Measurements from ENCODE around the gene RAMP1.

RAMP1 gene

DNA sequence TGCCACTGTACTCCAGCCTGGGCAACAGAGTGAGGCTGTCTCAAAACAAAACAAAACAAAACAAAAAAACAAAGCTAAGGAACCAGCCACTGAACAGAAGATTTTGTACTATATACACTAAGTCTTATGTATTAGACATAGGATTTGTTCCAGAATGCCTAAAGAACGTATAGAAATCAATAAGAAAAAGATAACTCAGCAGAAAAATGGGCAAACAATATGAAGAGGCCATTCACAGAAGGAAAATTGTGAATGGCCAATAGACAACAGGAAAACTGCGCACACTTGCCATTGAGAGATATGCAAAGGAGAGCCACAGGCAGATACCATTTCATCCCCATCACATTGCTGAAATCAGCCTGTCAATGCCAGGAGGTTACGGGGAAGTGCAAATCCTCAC is 92.5 kb downstream of the RAMP1 start:
- TF ChIP-seq POLR2AphosphoS5 (IDR thresholded peaks at IDR 0.05; ENCODE audit: low read depth, low read length): no peak
- TF ChIP-seq FOXP2 (optimal IDR thresholded peaks at IDR 0.05; ENCODE audit: borderline replicate concordance, extremely low read depth, extremely low read length, insufficient read depth): no peak

- TF ChIP-seq REST (IDR thresholded peaks at IDR 0.05; ENCODE audit: insufficient read depth in 1 of 2, low read depth in 2 of 2, low read length in 2 of 2) (no peak), TAF1 (IDR thresholded peaks at IDR 0.05; ENCODE audit: borderline replicate concordance, insufficient read depth, low read length) (no peak), FOXP2 (optimal IDR thresholded peaks at IDR 0.05; ENCODE audit: borderline replicate concordance, extremely low read depth, extremely low read length, insufficient read depth) (no peak), POLR2AphosphoS5 (IDR thresholded peaks at IDR 0.05; ENCODE audit: low read depth, low read length) (no peak), SIN3A (IDR thresholded peaks at IDR 0.05; ENCODE audit: borderline replicate concordance, insufficient read depth, low read length) (no peak)
These were observed 93.4 kb downstream of the RAMP1 start for GRCh38 chr2:237952851-237953250.

DNA sequence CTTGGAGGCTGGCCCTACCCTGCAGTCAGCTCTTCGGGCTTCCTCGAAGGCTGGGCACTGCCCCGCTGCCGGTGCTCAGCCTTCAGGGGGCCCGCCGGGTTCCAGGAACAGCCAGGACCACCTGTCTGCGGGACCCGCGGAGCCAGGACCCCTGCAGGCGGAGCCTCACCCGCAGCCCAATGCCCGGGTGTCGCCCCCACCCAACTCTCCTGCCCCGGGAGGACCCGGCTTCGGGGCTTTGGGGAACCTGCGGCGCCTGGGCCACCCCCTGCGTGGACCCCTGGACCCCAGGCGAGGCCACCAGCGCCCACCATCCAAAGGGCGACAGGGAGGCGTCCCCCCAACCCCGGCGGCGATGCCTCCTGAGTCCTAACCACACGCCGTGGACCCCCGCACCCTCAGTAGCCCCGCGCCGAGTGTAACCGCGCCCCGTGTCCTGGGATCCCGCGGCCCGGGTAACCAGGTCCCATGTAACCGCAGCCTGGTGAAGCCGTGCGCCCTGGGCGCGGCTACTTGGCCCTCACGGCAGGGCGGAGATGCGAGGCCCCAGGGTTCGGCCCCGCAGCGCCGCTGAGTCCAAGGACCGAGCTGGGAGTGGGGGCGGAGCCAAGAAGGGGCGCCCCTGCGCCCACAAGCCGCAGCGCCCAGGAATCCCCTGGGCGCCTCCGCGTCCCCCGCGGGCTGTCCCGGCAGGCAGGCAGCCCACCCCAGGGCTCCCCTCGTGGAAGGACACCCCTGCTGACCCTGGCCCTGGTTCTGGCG is 96.4 kb downstream of the RAMP1 start:
- TF ChIP-seq REST (IDR thresholded peaks at IDR 0.05; ENCODE audit: insufficient read depth in 1 of 2, low read depth in 2 of 2, low read length in 2 of 2) (no peak), FOXP2 (optimal IDR thresholded peaks at IDR 0.05; ENCODE audit: borderline replicate concordance, extremely low read depth, extremely low read length, insufficient read depth) (no peak), POLR2AphosphoS5 (IDR thresholded peaks at IDR 0.05; ENCODE audit: low read depth, low read length) (no peak), TAF1 (IDR thresholded peaks at IDR 0.05; ENCODE audit: borderline replicate concordance, insufficient read depth, low read length) (no peak), SIN3A (IDR thresholded peaks at IDR 0.05; ENCODE audit: borderline replicate concordance, insufficient read depth, low read length) (no peak)

DNA sequence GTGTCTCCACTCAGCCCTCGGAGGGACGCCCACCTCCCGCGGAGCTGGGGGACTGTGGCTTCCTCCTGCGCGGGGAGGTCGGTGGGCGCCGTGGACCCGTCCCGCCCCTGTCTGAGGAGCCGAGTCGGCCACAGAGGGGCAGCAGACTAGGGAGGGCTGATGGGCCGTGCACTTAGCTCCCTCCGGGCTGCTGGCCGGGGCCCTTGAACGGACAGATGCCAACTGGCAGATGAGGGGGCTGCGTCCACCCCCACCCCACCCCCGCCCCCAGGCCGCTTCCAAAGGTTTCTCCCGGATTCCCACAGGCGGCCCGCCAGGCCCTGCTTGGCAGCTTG is 96.9 kb downstream of the RAMP1 start:
- no peak for TF ChIP-seq FOXP2 (optimal IDR thresholded peaks at IDR 0.05; ENCODE audit: borderline replicate concordance, extremely low read depth, extremely low read length, insufficient read depth)
- no peak for TF ChIP-seq SIN3A (IDR thresholded peaks at IDR 0.05; ENCODE audit: borderline replicate concordance, insufficient read depth, low read length)
- TF ChIP-seq TAF1 (IDR thresholded peaks at IDR 0.05; ENCODE audit: borderline replicate concordance, insufficient read depth, low read length): no peak
- TF ChIP-seq REST (IDR thresholded peaks at IDR 0.05; ENCODE audit: insufficient read depth in 1 of 2, low read depth in 2 of 2, low read length in 2 of 2): no peak
- TF ChIP-seq POLR2AphosphoS5 (IDR thresholded peaks at IDR 0.05; ENCODE audit: low read depth, low read length): no peak

GRCh38 chr2:237961637-237962036 is 102.2 kb downstream of the RAMP1 start:
- TF ChIP-seq FOXP2 (optimal IDR thresholded peaks at IDR 0.05; ENCODE audit: borderline replicate concordance, extremely low read depth, extremely low read length, insufficient read depth) (no peak), REST (IDR thresholded peaks at IDR 0.05; ENCODE audit: insufficient read depth in 1 of 2, low read depth in 2 of 2, low read length in 2 of 2) (no peak), POLR2AphosphoS5 (IDR thresholded peaks at IDR 0.05; ENCODE audit: low read depth, low read length) (no peak), TAF1 (IDR thresholded peaks at IDR 0.05; ENCODE audit: borderline replicate concordance, insufficient read depth, low read length) (no peak), SIN3A (IDR thresholded peaks at IDR 0.05; ENCODE audit: borderline replicate concordance, insufficient read depth, low read length) (no peak)

All from PFSK-1 (cell line).